HepG2 (cell line): ENCODE data around the gene PPM1M. TPM values are rescaled to one million over a fixed set of nuclear protein-coding genes. Genes with fewer than 3 reads are reported as not detected.

Source experiments
- ARID4A ChIP-seq: sonication (generic); formaldehyde crosslinking; IDR thresholded peaks from 2 replicates; pipeline ENCODE4 v1.5.0; 2020; ENCODE audit warnings: mild to moderate bottlenecking, missing genetic modification reagents, borderline replicate concordance
- CBX1 ChIP-seq: IDR thresholded peaks from one replicate; pipeline ENCODE4 v1.6.1; 2016; ENCODE audit warnings: antibody characterized with exemption, low read depth
- MBNL3 ChIP-seq: fragments of 250-450 bp; sonication (Bioruptor Pico); conservative IDR thresholded peaks from 2 replicates; pipeline ENCODE4 v1.8.0; 2022; ENCODE audit warnings: mild to moderate bottlenecking, inconsistent platforms
- PAX8 ChIP-seq: sonication (generic); formaldehyde crosslinking; IDR thresholded peaks from 2 replicates; pipeline ENCODE4 v1.8.0; 2022; ENCODE audit warnings: mild to moderate bottlenecking, missing genetic modification reagents, borderline replicate concordance
- REST ChIP-seq, 2 experiments: IDR thresholded peaks; 2 replicates each; pipeline ENCODE4 v1.6.1; 2011 to 2012; ENCODE audit warnings: low read length in 2 of 2, borderline replicate concordance in 1 of 2, low read depth in 1 of 2, mild to moderate bottlenecking in 1 of 2, moderate library complexity in 1 of 2
- SAP130 ChIP-seq: IDR thresholded peaks from 2 replicates; pipeline ENCODE4 v1.6.1; 2016; ENCODE audit warnings: low read depth
- SMC3 ChIP-seq: IDR thresholded peaks from 2 replicates; pipeline ENCODE4 v1.6.1; 2011; ENCODE audit warnings: low read length, improper control_type of control experiment
- TBP ChIP-seq: sonication (generic); formaldehyde crosslinking; IDR thresholded peaks from 2 replicates; pipeline ENCODE4 v1.5.0; 2020; ENCODE audit warnings: missing genetic modification reagents
- TBX2 ChIP-seq: sonication (generic); formaldehyde crosslinking; IDR thresholded peaks from 2 replicates; pipeline ENCODE4 v1.5.0; 2020; ENCODE audit warnings: missing genetic modification reagents, mild to moderate bottlenecking, borderline replicate concordance
- ZBED4 ChIP-seq: sonication (generic); formaldehyde crosslinking; IDR thresholded peaks from 2 replicates; pipeline ENCODE4 v1.4.0; 2020; ENCODE audit warnings: missing genetic modification reagents, borderline replicate concordance
- ZFP36L1 ChIP-seq: sonication (generic); formaldehyde crosslinking; IDR thresholded peaks from 2 replicates; pipeline ENCODE4 v1.8.0; 2022; ENCODE audit warnings: mild to moderate bottlenecking, missing genetic modification reagents, moderate library complexity
- ZNF138 ChIP-seq: sonication (generic); formaldehyde crosslinking; IDR thresholded peaks from 2 replicates; pipeline ENCODE4 v1.5.0; 2020; ENCODE audit warnings: mild to moderate bottlenecking, low read depth, missing genetic modification reagents
- ZNF558 ChIP-seq: sonication (generic); formaldehyde crosslinking; IDR thresholded peaks from 2 replicates; pipeline ENCODE4 v1.9.0; 2022; ENCODE audit warnings: mild to moderate bottlenecking, missing genetic modification reagents, borderline replicate concordance
- ZNF709 ChIP-seq: sonication (generic); formaldehyde crosslinking; IDR thresholded peaks from 2 replicates; pipeline ENCODE4 v1.5.0; 2020; ENCODE audit warnings: mild to moderate bottlenecking, missing genetic modification reagents
- polyA plus RNA-seq, 8 experiments: library from polyadenylated mRNA; depleted of rRNA in 3 of 8; stranded (reverse) in 7 of 8; unstranded in 1 of 8; fragments of >200 nt; fragmentation: Illumina TruSeq in 4 of 8; extraction: Trizol in 4 of 8; gene quantifications; 2 replicates each; pipeline versions ENCODE4 v1.2.1 to v1.2.3, GENCODE V29; 2011 to 2016; ENCODE audit warnings: low read depth in 4 of 8, missing spikeins in 1 of 8, mixed read lengths in 1 of 8; ENCODE audit not compliant: insufficient read depth in 1 of 8
- total RNA-seq, 5 experiments: library from RNA; depleted of rRNA; stranded (reverse); fragments of >200 nt; fragmentation: Illumina TruSeq; extraction: Trizol; gene quantifications; 2 replicates each; pipeline ENCODE4 v1.2.3, GENCODE V29; 2016; ENCODE audit warnings: low read depth in 1 of 5

The PPM1M gene
- total and polyA plus RNA-seq, 2 of the 13 experiments (the other 11 are each of a cell fraction or from before 2014, with no cell fraction given) = 2.5 to 5.9 TPM

- TF ChIP-seq ARID4A (CRISPR knock-in tag) (peak; percentile 85; the same call in 1 of the 2 replicates), CBX1 (no peak), ZNF138 (CRISPR knock-in tag) (no peak), SAP130 (peak; percentile 79), ZNF709 (CRISPR knock-in tag) (peak; percentile 72), REST (IDR thresholded peaks at IDR 0.05; ENCODE audit: borderline replicate concordance in 1 of 2, low read depth in 1 of 2, low read length in 2 of 2) (peak in 1 of 2 experiments; percentile 44; a peak in 1 of 4 replicates), PAX8 (CRISPR knock-in tag) (no peak; the same call in 1 of the 2 replicates), ZNF558 (CRISPR knock-in tag) (no peak), TBX2 (CRISPR knock-in tag) (peak; percentile 61), ZBED4 (CRISPR knock-in tag) (peak; percentile 60; the same call in 1 of the 2 replicates), ZFP36L1 (no peak), MBNL3 (CRISPR knock-in tag) (no peak), SMC3 (no peak), TBP (CRISPR knock-in tag) (no peak)
These were observed 47.5 kb upstream of the PPM1M start, which contains the start of gene ALAS1 (continued) for GRCh38 chr3:52197842-52198625.
